B cell (primary cell): Measurements from ENCODE around the gene ELAVL3.

Experiments
- EZH2 ChIP-seq: IDR thresholded peaks from 2 replicates; pipeline ENCODE4 v1.6.1; 2012; ENCODE audit warnings: borderline replicate concordance, low read depth, mild to moderate bottlenecking, moderate library complexity, low read length; ENCODE audit not compliant: insufficient read depth, poor library complexity, severe bottlenecking
- TF ChIP-seq, protein P1 (sequence below): fragments of 200-600 bp; IDR thresholded peaks from one replicate; pipeline ENCODE4 v1.8.0; 2022; ENCODE audit warnings: antibody characterized with exemption, mild to moderate bottlenecking

DNA sequence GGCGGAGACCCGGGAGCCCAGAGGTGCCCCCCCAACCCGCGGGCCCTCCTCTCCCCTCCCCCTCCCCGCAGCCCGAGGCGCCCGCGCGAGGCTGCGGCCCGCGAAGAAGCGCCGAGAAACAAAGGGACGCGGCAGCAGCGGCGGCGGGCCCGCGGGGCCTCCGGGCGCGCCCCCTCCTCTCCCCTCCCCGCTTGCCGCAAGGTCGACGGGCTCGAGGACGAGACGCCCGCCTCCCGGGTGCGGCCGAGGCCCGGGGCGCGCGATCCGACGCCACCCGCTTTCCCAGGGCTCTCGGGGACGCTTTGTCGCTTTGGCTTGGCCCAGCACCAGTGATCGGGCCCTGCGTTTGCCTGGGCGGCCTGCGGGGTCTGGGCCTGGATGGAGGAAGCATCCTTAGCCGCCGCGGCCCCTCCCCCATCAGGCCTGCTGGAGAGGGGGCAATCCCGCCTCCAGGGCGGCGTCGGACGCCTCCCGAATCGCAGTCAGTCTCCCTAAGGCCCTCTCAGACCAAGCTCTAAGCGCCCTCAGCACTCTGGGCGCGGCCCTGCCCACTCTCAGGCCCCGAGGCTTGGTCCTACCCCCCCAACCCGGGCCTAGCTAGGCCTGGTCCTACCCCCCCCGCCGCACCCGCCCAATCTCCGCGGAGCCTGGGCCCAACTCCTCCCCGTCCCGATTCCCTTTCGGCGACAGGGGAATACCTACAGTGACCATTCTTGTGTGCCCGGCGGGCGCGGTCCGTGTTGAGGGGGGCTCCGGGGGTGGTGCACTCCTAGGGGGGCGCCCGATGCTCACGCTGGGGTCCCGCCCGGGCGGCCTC lies 740 bp downstream of the ELAVL3 start:
- TF ChIP-seq, protein P1, sequence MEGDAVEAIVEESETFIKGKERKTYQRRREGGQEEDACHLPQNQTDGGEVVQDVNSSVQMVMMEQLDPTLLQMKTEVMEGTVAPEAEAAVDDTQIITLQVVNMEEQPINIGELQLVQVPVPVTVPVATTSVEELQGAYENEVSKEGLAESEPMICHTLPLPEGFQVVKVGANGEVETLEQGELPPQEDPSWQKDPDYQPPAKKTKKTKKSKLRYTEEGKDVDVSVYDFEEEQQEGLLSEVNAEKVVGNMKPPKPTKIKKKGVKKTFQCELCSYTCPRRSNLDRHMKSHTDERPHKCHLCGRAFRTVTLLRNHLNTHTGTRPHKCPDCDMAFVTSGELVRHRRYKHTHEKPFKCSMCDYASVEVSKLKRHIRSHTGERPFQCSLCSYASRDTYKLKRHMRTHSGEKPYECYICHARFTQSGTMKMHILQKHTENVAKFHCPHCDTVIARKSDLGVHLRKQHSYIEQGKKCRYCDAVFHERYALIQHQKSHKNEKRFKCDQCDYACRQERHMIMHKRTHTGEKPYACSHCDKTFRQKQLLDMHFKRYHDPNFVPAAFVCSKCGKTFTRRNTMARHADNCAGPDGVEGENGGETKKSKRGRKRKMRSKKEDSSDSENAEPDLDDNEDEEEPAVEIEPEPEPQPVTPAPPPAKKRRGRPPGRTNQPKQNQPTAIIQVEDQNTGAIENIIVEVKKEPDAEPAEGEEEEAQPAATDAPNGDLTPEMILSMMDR = no peak
- TF ChIP-seq EZH2 = peak; percentile 52
